ENCODE results near the gene PCGF5.
"Not testable (repeated sequence)": the region's sequence is repeated elsewhere in the genome, so short reads cannot be mapped to it uniquely, and the experiment has no call there.

The PCGF5 gene

GRCh38 chr10:91313796-91314485 lies 93.5 kb downstream of the PCGF5 start:
- TF ChIP-seq TAF1 (IDR thresholded peaks at IDR 0.05; ENCODE audit: borderline replicate concordance, low read depth, low read length) (no peak), POLR2A (IDR thresholded peaks at IDR 0.05; ENCODE audit: low read depth, low read length) (no peak), POLR2AphosphoS5 (IDR thresholded peaks at IDR 0.05; ENCODE audit: low read depth, low read length) (no peak)
- DNase-seq (ENCODE audit: insufficient read length) = no peak
- no peak for FAIRE-seq

DNA sequence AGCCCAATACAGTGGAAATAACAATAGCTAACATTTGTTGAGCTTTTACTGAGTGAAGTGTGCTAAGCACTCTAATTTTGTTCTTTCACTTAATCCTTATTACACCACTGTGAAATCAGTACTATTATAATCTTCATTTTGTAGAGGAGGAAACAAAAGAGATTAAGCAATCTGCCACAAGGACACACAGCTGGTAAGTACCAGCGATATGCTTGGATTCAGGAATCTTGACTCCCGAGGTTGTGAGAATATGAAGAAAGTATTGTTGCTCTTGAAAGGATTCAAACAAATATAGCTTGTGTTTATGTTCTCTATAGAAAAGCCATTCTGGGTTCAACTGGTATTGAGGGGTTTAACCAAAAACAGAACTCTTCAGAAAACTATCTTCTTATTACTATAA lies 96.0 kb downstream of the PCGF5 start:
- no peak for FAIRE-seq
- no peak for DNase-seq (ENCODE audit: insufficient read length)

DNA sequence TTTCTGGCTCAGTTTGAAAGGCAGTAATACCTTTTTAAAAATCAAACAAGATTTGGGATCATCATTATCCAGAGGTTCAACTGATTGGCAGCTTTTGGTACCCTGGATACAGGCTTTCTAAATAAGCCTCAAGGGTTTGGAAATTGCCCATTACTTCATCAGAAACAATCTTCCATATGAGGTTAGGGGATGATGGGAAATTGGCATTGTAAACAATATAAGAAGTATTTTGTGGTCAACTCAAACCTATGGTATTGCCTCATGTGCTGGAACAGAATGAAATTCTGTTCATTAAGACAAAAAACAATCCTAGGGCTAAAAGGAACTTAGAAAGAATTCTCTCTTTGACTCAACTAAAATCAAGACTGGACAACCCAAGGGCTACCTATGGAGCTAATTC lies 97.1 kb downstream of the PCGF5 start:
- TF ChIP-seq POLR2A (IDR thresholded peaks at IDR 0.05; ENCODE audit: low read depth, low read length) = no peak
- no peak for TF ChIP-seq TAF1 (IDR thresholded peaks at IDR 0.05; ENCODE audit: borderline replicate concordance, low read depth, low read length)
- no peak for TF ChIP-seq POLR2AphosphoS5 (IDR thresholded peaks at IDR 0.05; ENCODE audit: low read depth, low read length)
- DNase-seq (ENCODE audit: insufficient read length) (no peak), FAIRE-seq (no peak)

More for the DNA sequence above, 96.0 kb downstream of the PCGF5 start:
- TF ChIP-seq POLR2A (IDR thresholded peaks at IDR 0.05; ENCODE audit: low read depth, low read length) (no peak), POLR2AphosphoS5 (IDR thresholded peaks at IDR 0.05; ENCODE audit: low read depth, low read length) (no peak), TAF1 (IDR thresholded peaks at IDR 0.05; ENCODE audit: borderline replicate concordance, low read depth, low read length) (no peak)

DNA sequence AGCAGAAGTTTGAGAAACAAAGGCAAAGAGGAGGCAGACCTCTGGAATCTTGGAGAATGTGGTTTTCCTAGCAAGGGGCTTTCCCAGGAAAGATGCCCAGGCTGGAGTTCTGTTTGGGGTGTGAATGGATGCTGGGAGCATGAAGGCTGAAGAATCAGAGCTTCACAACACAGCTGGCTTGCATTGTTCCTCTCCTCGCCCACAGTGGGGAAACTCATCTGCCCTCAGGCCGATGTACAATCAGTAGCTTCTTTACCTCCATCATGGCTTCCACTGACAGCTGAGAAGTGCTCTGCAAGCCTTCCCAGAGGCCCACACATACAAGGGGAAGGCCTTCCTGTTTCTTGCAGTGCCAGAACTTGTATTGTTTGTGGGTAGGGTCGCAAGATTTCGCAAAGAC lies 98.9 kb downstream of the PCGF5 start:
- no peak for DNase-seq (ENCODE audit: insufficient read length)
- TF ChIP-seq TAF1 (IDR thresholded peaks at IDR 0.05; ENCODE audit: borderline replicate concordance, low read depth, low read length) (no peak), POLR2A (IDR thresholded peaks at IDR 0.05; ENCODE audit: low read depth, low read length) (no peak), POLR2AphosphoS5 (IDR thresholded peaks at IDR 0.05; ENCODE audit: low read depth, low read length) (no peak)
- FAIRE-seq = no peak

GRCh38 chr10:91323293-91323905 lies 102.9 kb downstream of the PCGF5 start:
- not testable (repeated sequence) for DNase-seq (ENCODE audit: insufficient read length); FAIRE-seq

DNA sequence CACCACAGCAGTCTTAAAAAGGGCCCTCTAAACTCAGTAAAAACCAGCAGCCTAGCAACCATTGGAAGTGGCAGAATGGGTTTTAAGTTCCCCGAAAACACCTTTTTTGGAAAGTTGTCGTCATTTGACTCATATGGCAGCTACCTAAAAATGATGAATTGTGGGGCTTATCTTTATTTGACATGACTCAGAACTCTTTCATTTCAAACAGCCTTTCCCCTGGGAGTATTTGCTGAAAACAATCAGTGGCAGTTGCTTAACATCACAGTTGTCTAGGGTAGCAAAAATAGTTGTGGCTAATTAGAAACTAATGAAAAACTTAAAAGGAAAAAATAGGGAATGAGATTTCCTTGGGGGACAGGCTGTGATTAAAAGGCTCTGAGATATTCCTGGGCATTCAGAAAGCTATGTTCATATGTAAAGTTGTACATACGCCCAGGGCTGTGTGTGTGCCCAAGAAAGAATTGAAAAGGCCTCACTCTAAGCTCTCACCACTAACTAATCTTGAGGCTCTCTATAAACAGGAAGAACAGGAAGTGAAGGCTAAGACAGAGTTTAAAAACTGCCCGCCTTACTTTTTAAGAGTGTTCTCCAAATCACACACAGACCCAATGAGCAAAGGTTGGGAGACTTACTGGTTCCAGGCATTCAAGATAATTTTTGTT lies 108.0 kb downstream of the PCGF5 start:
- FAIRE-seq (no peak), DNase-seq (ENCODE audit: insufficient read length) (no peak)
- TF ChIP-seq TAF1 (IDR thresholded peaks at IDR 0.05; ENCODE audit: borderline replicate concordance, low read depth, low read length) = no peak
- TF ChIP-seq POLR2A (IDR thresholded peaks at IDR 0.05; ENCODE audit: low read depth, low read length) = no peak
- no peak for TF ChIP-seq POLR2AphosphoS5 (IDR thresholded peaks at IDR 0.05; ENCODE audit: low read depth, low read length)
